ENCODE results near the gene CEP57L1. TPM values are rescaled to one million over a fixed set of nuclear protein-coding genes. Genes with fewer than 3 reads are reported as not detected.

The CEP57L1 gene
- total and polyA plus RNA-seq, 9 of the 15 experiments (the other 6 are each of a cell fraction or from before 2014, with no cell fraction given): 39.4 to 88.6 (median 61.8) TPM

DNA sequence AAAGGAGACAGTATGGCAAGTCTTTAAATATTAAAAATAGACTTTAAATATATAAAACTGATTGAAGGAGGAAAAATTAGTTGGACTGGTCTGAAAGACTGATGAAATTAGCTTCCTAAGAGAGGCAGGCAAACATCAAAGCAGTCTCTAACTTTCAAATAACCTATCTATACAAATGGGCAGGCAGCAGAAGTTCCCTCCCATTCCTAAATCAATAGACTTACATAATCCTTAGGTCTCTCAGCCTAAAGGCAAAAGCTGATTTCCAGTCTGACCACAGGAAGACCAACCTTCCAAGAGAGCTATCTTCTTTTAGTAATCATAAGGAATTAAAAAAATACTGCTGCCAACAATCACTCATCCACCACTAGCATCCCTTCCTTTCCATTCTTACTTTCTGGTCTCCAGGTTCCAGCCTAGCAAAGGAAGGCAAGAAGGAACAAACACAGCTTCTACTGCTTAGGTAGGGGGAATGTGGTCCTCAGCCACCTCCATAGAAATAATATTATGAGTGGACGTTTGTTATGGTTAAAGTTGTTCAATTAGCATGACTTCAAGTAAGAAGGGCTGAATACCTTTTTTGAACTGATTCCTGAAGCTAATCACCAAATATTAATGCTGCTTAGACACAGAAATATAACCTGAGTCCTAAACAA, 44.7 kb upstream of the CEP57L1 start:
- H3K4me3 ChIP-seq: no peak overlapping the region
- intact Hi-C loops (cut with micrococcal nuclease): no loop called here
- in situ Hi-C loops (cut with MboI): loop anchor here (25.0 kb wide), 1 partner anchor 138 kb away; no protein-coding TSS in a partner anchor
- ChIA-PET POLR2A (interaction anchor here (0.9 kb wide), 1 partner anchor 11 kb away, joined by 3 read pairs; no protein-coding TSS in a partner anchor), CTCF (ENCODE audit: low intra/inter-chr PET ratio) (interaction anchor here (0.7 kb wide), 1 partner anchor 966 kb away, joined by 4 read pairs; no protein-coding TSS in a partner anchor)
- WGBS (ENCODE audit: insufficient coverage, low coverage, missing lambda C conversion rate): 14% methylated on average over 1 of the region's 1 CpG
- no peak overlapping the region for H3K4me2 ChIP-seq (ENCODE audit: insufficient read depth, low read length)
- H2AFZ ChIP-seq (ENCODE audit: low read depth, low read length): no peak overlapping the region
- H4K20me1 ChIP-seq (replicated peaks; ENCODE audit: control insufficient read depth, insufficient read depth, low read length): 0 out of 2 replicates have a peak, but pooled peaks cover under 1% of the 10 kb centered on the region
- no peaks in the 10 kb centered on the region for H3K9me3 ChIP-seq (replicated peaks; ENCODE audit: control insufficient read depth, insufficient read depth, low read depth, low read length)
- H3K36me3 ChIP-seq (ENCODE audit: control insufficient read depth, insufficient read depth, low read length): no peaks in the 10 kb centered on the region
- no peaks in the 10 kb centered on the region for H3K9me1 ChIP-seq (ENCODE audit: control insufficient read depth, insufficient read depth, low read length)
- no TSS peak for BruUV-seq (replicated peaks)
- no peak for FAIRE-seq
- H3K27me3 ChIP-seq (ENCODE audit: control insufficient read depth in 2 of 2, insufficient read depth in 2 of 2, low read length in 2 of 2): no peaks in the 10 kb centered on the region
- peaks cover 3 to 6% of the 10 kb centered on the region in 2 experiments; a peak in 3 of 5 replicates for H3K4me1 ChIP-seq (replicated peaks in 1 of 2; ENCODE audit: control insufficient read depth in 2 of 2, insufficient read depth in 2 of 2, low read length in 2 of 2)
- no peak overlapping the region for H3K9ac ChIP-seq (ENCODE audit: insufficient read depth in 1 of 2, low read depth in 2 of 2, low read length in 2 of 2)
- TF ChIP-seq PTTG1 (tag; IDR thresholded peaks at IDR 0.05; ENCODE audit: low read depth) (no peak), HMG20A (CRISPR knock-in tag; conservative IDR thresholded peaks at IDR 0.05) (no peak), ZNF57 (CRISPR knock-in tag; IDR thresholded peaks at IDR 0.05) (no peak), NR4A1 (CRISPR knock-in tag; IDR thresholded peaks at IDR 0.05) (no peak), NR4A1 (tag; IDR thresholded peaks at IDR 0.05) (no peak), TAF15 (IDR thresholded peaks at IDR 0.05; ENCODE audit: low read depth, low read length) (no peak), NR1H2 (CRISPR knock-in tag; IDR thresholded peaks at IDR 0.05) (no peak), ZFP30 (CRISPR knock-in tag; IDR thresholded peaks at IDR 0.05; ENCODE audit: borderline replicate concordance) (no peak), ZNF584 (CRISPR knock-in tag; IDR thresholded peaks at IDR 0.05; ENCODE audit: low read depth) (no peak), ZBTB17 (CRISPR knock-in tag; IDR thresholded peaks at IDR 0.05) (no peak), ZNF507 (tag; conservative IDR thresholded peaks at IDR 0.05) (no peak), HNRNPH1 (optimal IDR thresholded peaks at IDR 0.05; ENCODE audit: low read depth, low read length) (no peak), MCM5 (IDR thresholded peaks at IDR 0.05; ENCODE audit: low read depth) (no peak), ZNF3 (CRISPR knock-in tag; IDR thresholded peaks at IDR 0.05) (no peak), KLF6 (CRISPR knock-in tag; IDR thresholded peaks at IDR 0.05; ENCODE audit: borderline replicate concordance) (no peak), FOXK1 (CRISPR knock-in tag; IDR thresholded peaks at IDR 0.05; ENCODE audit: borderline replicate concordance) (no peak), KLF13 (tag; IDR thresholded peaks at IDR 0.05; ENCODE audit: borderline replicate concordance, low read depth) (no peak)
- TF ChIP-seq, protein P1, sequence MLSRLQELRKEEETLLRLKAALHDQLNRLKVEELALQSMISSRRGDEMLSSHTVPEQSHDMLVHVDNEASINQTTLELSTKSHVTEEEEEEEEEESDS (CRISPR knock-in tag; IDR thresholded peaks at IDR 0.05): no peak
- no peak overlapping the region for H3K27ac ChIP-seq (ENCODE audit: extremely low read depth, low read depth, low read length)
- no peak for DNase-seq (ENCODE audit: extremely low read depth in 1 of 4, low spot score in 3 of 4)
- no peak for ATAC-seq
- 0 out of 3 replicates have a peak, but pooled peaks cover 2% of the 10 kb centered on the region for H3K79me2 ChIP-seq (ENCODE audit: control insufficient read depth, insufficient read depth, low read length)
